GM19240 (cell line): Measurements from ENCODE around the gene NRG2.
A peak's percentile ranks its signal among the peaks of the same experiment; 100 is the strongest.

ENCODE experiments used
- DNase-seq: peaks from one replicate; pipeline ENCODE4 v3.0.0; 2011; ENCODE audit warnings: low spot score; ENCODE audit not compliant: insufficient read length

Gene NRG2

DNA sequence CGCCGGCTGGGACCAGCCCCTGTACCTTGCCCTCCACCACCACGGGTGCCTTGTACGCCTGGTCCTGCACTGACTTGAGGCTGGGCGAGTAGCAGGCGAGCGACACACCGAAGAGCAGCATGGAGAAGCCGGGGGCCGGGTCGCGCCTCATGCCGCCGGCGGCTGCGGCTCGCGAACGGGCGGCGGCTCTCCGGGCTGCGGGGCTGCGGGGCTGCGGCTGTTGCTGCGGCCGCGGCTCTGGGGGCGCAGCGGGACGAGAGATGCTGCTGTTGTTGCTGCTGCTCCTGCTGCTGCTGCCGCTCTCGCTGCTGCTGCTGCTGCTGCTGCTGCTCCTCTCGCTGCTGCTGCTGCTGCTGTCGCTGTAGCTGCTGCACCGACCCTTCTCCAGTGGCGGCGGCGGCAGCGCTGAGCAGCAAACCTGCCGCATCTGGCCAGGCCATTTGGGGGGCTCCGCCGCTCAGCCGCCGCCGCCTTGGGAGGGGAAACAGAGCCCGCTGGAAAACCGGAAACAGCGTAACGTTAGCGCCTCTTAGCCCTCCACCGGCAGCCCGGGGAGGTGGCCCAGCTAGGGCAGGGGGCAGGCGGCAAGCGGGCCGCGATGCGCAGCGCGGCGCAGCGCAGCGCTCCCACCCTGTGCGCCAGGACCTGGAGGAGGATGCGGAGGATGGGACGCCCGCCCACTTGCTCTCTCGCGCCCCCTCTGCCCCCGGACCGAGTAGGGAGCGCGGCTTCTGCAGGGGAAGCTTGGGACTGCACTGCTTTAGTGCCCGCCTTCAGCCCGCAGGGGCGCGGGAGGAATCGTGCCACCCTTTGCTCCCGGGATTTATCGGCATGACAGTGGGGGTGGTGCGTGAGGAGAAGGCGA, at the start of gene NRG2:
NRG2 (minus strand) TSS at position 657 of the 865 bp plus-strand sequence.
- peak; percentile 44 for DNase-seq

DNA sequence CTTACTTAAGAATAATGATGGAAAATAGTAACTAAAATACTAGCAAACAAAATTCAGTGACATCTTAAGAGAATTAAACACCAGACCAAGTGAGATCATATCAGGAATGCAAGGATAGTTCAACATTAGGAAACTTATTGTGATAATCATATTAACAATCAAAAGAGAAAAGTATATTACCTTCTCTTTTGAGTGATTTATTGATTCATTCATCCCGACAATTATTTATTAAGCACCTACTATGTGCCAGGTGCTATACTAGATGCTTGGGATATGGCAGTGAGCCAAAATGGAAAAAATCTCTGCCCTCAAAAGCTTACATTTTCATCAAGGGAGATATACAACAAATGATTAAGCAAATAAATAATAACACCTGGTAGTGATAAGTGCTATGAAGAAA, 47.2 kb upstream of the NRG2 start:
- DNase-seq: no peak

DNA sequence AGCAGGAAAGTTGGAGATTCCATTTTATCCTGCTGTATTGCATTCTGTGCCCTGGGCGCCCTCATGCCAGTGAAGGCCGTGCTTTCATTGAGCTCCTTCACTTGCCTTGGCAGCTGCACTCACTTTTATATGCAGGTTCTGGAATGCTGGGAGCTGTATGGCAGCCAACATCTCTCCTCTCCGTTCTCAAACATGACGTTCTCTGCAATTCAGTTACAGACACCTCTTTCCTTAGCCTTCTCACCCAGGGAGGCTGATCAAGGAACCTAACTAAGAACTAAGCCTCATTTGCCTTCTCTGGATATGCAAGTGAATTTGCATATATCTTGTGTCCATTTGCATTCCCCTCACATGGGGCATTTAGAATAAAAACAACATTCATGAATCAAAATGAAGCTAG, 41.4 kb upstream of the NRG2 start:
- no peak for DNase-seq

GRCh38 chr5:140083650-140084049, 40.6 kb upstream of the NRG2 start:
- no peak for DNase-seq

DNA sequence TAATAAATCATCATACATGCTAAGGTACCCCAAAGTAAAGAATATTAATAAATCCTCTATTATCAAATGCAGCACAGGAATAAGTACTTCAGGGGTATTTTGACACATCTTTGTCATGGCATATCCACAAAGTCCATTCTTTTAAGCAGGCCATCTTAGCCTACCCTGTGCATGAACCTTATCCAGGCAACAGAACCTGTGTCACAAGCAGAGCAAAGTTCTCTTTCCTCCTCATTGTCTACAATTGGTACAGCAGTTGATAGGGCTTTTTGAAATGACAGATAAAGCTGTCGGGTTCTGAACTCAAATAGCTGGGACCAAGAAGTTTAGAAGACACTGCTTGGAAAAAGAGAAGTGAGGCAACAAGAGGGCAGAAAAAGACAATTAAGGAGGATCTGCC, 40.0 kb upstream of the NRG2 start:
- DNase-seq: no peak

DNA sequence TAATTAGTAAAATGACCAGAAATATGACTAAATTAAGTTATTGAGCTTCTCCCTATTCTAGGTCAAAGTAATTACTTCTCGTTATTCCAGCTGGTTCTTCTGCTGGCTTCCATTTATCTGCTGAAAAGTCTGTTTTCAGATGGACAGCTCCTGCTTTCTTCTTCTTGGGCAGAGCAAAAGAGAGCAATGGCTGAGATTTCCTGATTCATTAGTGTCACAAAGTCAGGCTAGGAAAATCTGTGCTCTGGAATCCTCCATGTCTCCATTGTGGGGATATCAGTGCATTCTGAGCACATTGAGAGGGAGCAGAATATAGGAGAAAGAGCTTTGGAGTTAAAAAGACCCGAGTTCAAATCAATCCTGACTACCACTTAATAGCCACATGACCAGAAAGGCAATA, 33.7 kb upstream of the NRG2 start:
- DNase-seq: no peak

DNA sequence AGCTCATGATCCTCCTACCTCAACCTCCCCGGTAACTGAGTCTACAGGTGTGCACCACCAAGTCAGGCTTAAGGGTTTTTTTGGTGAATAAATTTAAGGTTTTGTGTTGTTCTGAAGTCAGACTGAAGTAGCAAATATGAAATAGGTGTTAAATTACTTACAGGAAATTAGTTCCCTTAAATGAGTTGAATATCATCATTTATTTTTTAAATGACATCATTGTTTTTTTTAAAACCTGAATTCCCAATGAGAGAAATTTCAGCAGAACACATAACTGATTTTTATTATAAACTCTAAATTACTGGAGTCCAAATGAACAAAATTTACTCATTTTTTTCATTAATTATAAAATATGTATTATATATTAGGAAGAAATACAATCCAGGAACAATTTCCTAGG, 33.0 kb upstream of the NRG2 start:
- no peak for DNase-seq

GRCh38 chr5:140075371-140075770, 32.3 kb upstream of the NRG2 start:
- DNase-seq: no peak

- no peak for DNase-seq
These were observed 30.2 kb upstream of the NRG2 start for GRCh38 chr5:140073296-140073695.

GRCh38 chr5:140072812-140073211, 29.7 kb upstream of the NRG2 start:
- DNase-seq: no peak

GRCh38 chr5:140060816-140061215, 17.7 kb upstream of the NRG2 start:
- no peak for DNase-seq

DNA sequence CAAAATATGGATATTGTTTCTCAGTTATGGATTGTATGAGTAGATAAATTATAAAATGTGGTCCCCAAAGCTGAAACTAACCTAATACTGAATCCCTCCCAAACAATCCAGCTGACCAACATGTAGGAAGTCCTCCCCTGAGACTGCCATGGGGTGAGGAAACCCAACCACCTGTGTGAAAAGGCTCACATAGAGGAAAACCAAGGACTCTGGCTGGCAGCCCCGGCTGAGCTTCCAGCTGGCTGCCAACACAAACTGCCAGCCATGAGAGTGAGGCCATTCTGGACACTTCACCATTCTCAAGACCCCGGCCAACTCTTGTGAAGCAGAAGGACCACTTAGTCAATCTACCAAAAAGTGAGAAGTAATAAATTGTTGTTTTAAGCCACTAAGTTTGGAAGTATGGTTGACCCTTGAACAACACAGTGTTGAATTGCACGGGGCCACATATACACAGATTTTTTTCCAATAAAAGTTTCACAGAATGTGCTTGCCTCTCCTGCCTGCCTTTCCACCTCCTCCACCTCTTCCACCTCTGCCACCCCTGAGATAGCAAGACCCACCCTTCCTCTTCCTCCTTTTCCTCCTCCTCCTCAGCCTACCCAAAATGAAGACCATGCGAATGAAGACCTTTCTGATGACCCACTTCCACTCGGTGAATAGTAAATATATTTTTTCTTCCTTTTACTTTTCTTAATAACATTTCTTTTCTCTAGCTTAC, 15.3 kb upstream of the NRG2 start:
- no peak for DNase-seq

DNA sequence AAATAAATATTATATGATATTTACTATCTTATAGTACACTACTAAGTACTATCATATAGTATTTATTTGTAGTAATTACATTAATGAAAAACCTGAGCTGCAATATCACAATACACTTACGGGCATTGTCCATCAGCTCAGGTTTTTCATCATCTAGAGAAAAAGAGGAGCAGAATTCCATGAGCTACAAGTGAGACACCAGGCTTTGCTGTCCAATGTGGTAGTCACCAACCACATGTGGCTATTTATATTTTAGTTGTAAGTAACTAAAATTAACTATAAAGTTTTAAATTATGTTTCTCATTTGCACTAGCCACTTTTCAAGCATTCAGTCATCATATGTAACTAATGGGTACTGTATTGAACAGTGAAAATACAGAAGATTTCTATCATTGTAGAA, 13.8 kb upstream of the NRG2 start:
- no peak for DNase-seq

GRCh38 chr5:140055152-140055551, 12.1 kb upstream of the NRG2 start:
- no peak for DNase-seq

DNA sequence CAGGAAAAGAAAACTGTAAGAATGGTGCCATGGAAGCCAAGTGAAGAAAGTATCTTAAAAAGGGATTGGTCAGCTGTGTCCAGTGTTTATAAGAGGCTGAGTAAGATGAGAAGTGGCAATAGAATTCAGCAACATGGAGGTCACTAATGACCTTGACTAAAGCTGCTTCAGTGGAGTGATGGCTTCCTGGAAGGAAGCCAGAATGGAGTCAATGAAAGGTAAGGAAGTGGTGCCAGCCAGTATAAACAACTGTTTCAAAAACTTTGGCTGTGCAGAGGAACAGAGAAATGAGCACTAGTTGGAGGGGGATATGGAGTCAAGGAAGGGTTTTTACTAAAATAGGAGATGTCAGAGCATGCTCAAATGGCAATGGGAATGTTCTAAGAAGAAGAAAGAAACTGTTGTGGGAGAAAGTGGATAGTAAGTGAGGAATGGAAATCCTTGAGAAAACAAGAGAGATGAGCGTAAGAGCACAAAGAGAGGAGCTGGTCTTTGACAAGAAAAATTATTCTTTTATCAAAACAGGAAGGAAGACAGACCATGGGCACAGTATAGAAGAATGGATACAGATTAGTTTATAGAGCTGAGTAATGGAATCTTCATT, 11.1 kb upstream of the NRG2 start:
- DNase-seq: no peak

DNA sequence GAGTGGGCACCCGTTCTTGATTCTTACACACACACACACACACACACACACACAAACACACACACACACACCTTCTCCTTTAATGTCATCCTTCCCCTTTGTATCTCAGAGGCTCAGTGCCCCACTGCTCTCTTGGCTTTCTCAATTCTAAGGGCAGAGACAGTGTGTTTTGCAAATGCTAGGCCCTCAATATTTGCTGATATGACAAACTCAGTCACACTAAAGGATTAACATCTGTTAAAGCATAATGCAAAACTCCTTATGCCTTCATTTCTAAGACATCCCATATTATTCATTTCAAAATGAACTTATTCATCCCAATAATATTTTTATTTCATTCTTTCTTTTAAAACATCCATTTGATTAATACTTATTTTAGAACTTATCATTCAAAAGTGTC, 8.9 kb upstream of the NRG2 start:
- no peak for DNase-seq

GRCh38 chr5:140049713-140050112, 6.6 kb upstream of the NRG2 start:
- no peak for DNase-seq

DNA sequence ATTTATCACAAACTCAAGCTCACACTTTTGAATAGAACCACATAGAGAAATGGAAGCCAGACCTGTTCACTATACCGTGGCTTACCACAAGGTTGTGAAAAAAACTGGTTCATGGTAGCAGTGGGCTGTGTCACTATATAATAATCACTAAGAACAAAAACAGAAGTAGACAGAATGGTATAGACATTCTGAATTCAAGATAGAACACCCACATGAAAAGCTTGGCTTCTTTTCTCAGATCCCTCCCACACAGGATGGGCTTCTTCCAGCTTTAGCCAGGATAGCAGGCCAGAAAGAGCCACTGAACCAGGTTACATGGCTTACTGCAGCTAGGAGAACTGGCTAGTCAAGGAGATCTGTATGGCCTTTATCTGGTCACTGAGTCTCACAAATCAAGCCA, 6.1 kb upstream of the NRG2 start:
- no peak for DNase-seq

GRCh38 chr5:140044041-140044440, 942 bp upstream of the NRG2 start:
- DNase-seq: no peak

GRCh38 chr5:140043508-140043872, 391 bp upstream of the NRG2 start:
- no peak for DNase-seq

GRCh38 chr5:140042393-140042642, 781 bp downstream of the NRG2 start:
- no peak for DNase-seq

DNA sequence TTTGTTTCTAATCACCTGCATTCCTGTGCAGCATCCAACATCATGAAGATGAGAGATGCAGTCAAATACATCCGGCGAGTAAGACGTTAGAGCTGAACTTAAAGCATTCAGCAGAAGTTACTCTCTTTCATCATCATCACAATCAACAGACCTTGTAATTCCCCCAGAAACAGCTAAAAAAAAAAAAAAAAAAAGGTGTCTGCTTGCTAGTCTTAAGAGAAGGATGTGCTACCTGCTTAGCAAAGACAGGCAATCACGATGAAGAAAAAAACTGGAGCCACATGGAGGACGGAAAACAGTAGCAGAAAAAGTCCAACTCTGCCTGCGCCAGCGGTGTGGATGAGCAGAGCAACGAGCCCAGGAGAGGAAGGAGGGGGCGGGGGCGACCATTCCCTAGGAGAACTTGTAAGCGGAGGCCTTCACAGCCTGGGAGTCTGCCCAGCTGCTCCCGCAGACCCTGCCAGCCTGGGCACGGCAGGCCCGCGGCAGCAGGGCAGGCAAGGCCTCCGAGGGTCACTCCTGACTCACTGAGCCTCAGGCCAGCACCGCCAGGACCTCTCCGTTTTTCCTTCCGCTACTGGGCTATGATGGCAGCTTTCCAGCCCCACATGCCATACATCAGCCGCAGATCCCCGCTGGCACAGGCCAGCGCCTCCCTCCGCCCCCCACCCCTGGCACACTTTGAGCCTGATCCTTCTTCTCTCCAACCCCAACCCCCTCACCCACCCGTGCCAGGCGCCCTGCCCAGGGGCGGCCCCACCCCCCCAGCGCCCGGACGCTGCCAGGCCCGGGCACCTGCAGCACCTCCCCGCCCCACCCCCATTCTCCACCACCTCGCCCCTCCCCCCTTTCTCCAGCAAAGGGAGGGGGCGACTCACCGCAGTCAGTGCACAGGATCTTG, 1.4 kb downstream of the NRG2 start:
- no peak for DNase-seq
